Fibroblast of upper back skin (primary cell): ENCODE results near the gene MPPED1.

Source experiments
- DNase-seq: peaks from one replicate; pipeline ENCODE4 v3.0.0-alpha.2; 2013

Gene MPPED1

DNA sequence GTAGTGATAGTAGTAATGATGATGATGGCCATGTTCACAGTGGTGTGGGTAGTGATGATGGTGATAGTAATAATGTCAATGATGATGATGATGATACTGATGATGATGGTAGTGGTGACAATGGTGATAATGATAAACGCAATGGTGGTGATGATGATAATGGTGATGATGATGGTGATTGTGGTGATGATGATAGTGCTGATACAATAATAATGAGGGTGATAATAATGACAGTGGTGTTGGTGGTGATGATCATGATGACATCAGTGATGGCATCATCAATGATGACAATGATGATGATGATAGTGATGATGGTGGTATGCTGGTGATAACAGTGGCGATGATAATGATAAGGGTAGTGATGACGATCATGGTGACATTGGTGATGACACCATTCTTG is 92.3 kb downstream of the MPPED1 start:
- DNase-seq: no peak

DNA sequence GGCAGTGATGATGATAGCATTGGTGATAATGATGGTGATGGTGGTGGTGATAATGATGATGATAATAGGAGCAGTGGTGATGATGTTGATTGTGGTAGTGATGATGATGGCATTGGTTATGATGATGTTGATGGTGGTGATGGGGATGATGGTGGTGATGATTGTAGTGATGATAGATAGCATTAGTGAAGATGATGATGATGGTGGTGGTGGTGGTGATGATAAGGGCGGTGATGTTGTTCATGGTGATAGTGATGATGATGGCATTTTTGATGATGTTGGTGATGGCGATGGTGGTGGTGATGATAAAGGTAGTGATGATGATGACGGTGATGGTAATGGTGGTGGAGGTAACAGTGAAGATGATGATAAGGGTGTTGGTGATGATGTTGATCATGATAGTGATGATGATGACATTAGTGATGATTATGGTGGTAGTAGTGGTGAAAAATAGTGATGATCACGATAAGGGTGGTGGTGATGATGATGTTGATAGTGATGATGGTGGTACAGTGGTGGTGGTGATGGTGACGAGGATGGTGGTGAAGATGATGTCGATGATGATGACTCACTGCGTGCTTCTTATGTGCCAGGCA is 93.0 kb downstream of the MPPED1 start:
- DNase-seq: no peak

DNA sequence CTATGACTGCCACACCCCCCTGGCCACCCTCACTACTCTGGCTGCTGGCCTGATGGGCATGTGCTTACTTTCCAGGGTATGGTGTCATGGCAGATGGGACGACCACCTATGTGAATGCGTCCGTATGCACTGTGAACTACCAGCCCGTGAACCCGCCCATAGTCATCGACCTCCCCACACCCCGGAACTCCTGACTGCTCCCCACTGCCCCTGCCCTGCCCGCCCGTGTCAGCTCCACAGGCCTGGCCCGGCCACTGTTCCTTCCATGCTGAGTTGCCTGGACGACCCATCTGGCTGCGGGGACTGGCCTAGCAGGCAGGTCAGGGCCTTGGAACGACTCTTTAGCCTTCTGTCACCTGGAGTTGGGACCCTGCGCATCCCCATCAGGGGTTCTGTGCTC is 93.6 kb downstream of the MPPED1 start:
- DNase-seq: no peak

DNA sequence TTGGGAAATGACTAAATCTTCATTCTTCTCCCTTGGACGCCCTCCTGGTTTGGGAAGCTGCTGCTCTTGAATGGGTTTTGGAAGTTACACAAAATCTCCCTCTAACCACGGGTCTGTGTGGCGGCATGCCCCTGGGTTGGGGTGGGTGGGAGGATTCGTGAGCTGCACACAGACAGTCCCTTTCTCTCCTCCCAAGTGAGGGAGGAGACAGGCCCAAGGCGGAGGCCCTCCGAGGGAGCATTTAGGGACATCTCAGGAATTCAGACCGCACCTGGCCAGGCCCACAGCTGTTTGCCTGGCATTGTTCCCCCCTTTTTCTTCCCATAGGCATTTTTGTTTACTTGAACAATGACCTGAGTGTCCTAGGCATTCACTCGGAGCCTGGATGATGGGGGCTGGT is 94.1 kb downstream of the MPPED1 start:
- no peak for DNase-seq

DNA sequence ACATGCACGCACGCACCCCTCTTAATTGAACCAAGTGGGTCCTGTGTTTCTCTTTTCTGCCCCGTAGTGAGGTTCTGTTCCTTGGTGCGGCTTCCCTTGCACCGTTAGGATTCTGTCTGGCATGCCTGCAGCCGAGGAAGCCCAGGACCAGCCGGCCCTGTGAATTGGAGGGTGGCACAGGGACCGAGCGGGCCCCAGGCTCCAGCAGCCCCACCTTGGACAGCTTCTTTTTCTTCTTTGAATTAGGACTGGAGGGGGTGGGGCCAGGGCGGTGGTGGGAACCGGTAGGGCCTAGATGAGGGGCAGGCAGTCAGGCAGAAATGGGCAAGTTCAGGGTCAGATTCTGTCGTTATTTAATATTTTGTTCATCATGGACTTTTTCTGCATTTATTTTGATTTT is 94.7 kb downstream of the MPPED1 start:
- no peak for DNase-seq

DNA sequence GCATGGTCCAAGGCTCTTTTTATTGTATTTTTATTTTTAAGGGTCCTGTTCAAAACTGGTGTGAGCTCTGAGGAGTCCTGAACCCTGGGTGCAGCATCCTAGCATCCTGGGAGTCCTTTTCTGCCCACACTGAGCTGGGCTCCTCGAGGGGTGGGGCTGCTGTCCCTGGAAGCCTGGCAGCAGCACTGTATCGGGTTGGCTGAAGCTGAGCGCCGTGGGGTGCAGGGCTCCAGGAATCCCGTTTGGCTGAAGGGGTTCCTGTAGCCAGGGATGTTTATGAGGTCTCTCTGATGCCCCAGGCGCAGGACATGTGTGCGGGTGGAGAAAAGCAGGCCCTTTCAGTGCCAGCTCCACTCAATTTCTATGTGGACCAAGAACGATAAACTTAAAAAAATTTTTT is 95.4 kb downstream of the MPPED1 start:
- DNase-seq: no peak

DNA sequence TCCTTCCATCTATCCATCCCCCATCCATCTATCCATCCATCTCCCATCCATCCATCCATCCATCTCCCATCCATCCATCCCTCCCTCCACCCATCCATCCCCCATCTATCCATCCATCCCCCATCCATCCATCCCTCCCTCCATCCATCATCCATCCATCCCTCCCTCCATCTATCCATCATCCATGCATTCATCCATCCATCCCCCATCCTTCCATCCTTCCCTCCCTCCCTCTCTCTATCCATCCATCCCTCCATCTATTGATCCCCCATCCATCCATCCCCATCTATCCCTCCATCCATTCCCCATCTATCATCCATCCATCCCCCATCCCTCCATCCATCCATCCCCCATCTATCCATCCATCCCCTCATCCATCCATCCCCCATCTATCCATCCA is 96.7 kb downstream of the MPPED1 start:
- no peak for DNase-seq

DNA sequence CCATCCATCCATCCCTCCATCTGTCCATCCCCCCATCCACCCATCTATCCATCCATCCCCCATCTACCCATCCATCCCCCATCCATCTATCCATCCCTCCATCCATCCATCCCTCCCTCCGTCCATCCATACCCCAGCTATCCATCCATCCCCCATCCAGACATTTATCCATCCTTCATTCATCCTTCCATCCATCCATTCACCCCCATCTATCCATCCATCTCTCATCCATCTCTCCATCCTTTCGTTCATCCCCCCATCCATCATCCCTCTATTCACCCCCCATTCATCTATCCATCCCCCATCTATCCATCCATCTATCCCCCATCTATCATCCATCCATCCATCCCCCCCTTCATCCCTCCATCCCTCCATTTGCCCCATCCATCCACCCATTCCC is 97.5 kb downstream of the MPPED1 start:
- no peak for DNase-seq

DNA sequence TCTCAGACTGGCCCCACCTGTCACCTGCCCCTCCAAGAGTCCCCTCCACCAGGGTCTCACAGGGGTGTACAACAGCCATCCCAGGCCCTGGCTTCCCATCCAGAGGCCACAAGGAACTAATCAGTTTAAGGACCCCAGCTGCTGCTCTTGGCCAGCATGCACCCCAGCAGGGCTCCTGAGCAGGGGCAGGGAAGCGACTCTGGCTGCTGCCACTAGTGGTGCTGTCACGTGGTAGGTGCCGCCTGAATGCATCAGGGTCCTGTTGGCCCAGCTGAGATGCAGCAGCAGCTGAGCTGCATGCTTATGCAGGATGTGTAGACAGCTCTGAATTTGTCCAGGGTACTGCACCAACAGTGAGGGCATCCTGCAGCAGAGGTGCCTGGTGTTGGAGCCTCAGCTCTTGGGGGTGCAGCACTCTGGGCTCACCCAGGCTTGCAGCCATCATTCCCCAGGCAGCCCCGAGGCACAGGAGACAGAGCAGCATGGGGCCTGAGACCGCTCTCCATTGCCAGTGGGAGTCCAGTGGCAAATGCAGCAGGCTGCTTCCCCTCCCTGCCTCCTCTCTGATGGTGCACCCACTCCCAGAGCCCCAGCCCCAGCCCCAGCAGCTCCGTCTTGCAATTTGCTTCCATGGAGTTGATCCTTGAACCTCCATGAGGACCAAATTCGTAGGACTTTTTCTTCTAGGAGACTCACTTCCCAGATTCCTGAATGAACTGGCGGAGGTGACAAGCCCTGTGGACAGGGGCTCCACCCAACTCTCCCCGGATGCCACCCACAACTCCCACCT is 98.7 kb downstream of the MPPED1 start:
- no peak for DNase-seq

DNA sequence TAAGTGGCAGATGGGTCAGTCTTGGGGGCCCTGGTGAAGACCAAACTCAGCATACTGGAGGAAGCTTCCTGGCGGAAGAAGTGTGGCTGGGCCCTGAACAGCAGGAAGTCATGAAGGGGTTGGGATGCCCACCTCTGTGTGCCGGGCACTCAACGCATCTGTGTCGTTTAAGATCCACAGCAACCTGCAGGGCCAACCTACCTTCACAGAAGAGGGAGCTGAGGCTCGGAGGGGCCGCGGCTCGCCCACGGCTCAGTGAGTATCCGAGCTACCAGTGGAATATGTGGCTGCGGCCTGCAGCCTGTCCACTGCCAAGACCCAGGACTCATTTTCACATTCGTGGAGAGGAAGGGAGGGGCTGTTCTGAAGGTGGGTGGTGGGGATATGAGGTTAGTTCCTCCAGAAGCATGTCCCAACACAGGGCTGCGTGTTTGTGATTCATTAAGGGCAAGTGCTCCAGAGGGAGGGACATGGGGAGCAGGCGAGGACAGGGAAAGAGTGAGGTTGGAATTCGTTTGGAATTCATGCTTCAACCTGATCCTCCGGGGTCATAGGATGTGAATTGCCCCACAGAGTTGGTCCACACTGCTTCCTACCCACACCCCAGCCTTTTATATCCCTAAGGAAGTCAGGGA is 99.6 kb downstream of the MPPED1 start:
- no peak for DNase-seq

DNA sequence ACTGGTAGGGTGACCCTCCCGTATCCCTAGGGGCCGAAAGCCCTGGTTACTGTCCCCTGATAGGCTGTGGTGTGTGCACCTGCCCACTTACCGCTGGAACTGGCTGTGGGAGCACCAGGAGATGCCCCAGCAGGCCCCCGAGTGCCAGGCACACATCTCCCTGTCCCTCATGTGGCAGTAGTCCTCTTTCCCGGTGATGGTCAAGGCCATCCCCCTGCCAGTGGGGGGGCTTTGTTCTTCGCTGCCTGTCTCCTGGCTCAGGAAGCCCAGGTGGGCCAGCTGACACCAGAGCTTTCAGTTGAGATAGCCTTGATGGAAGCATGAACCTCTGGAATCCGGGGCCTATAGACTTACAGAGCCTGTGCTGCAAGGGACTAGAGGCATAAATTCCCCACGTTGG is 100.5 kb downstream of the MPPED1 start:
- no peak for DNase-seq

DNA sequence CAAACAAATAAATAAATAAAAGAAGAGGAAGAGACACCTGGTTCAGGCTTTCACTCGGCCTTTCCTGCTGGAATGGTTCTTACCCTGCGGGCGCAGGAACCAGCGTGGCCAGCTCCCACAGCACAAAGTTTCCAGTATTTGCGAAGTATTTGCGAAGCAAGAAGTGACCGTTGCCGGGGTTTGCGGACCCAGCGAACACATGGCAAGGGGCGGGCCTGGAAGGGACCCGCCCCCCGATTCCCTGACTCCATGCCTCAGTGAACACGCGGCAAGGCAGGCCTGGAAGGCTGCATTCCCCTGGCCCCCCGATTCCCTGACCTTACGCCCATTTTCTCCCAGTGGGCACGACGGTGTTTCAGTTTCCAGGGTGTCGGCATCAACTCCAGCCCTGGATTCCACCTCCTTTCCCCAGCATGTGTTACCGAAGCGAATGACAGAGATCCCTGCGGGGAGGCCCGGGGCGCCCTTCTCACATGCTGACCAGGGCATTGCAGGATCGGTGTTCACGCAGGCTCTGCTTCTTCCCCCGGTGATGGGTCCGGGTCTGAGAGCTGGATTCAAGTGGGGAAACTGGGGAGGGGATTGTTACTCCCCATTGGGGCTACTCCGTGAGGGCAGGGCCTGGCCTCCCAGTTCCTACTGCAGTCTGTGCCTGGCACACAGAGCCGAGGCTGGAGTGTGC is 102.8 kb downstream of the MPPED1 start:
- DNase-seq: no peak

DNA sequence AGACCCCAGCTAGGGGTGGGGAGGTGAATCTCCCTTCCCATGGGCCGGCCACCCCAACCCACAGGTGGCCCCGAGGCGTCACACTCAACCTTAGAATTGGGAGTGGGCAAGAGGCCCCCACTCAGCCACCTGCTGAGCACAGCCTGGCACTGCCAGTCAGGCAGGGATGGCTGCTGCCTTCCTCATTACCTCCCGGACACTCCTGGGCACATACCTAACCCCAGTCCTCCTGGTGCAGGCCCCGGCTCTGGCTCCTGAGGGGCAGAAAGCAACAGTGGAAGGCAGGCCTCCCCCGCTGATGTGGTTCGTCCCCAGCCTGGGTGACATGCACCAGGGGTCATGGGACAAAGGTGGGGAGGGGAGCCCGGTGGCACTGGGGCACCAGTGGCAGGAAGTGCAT is 103.6 kb downstream of the MPPED1 start:
- DNase-seq: no peak

DNA sequence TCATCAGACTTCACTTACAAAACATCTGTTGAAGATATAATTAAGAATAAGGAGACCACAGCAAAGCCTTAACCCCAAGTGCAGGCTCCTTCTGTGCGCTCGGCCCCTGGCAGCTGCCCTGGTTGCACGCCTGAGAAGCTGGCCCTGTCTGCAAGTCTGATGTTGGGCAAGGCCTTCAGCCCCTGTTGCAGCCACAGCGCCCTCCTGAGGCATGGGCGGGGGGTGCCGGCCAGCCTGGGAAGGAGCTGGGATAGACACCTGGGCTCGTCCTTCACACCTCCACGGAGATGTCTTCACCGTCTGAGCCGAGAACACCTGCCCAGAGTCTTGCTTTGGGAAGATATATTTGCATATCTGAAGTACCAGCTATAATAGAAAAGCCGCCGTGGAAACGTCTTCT is 104.1 kb downstream of the MPPED1 start:
- DNase-seq: no peak

DNA sequence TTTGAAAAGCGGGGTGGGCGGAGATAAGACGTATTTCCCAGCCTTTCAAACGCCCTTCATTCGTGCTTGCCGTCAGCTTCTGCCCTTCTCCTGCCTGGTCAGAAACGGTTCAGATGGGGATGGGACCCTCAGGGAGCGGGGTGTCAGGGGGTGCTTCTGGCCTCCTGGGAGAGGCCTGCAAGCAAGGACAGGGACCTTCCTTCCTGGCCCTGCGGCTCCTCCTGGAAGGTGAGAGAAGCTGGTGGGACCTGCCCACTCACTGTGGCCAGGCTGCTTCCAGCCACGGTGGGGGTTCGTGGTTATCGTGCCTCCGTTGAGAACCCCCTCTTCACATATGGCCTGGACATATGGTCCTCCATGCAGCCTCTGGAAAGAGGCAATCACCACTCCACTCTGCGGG is 104.6 kb downstream of the MPPED1 start:
- no peak for DNase-seq

DNA sequence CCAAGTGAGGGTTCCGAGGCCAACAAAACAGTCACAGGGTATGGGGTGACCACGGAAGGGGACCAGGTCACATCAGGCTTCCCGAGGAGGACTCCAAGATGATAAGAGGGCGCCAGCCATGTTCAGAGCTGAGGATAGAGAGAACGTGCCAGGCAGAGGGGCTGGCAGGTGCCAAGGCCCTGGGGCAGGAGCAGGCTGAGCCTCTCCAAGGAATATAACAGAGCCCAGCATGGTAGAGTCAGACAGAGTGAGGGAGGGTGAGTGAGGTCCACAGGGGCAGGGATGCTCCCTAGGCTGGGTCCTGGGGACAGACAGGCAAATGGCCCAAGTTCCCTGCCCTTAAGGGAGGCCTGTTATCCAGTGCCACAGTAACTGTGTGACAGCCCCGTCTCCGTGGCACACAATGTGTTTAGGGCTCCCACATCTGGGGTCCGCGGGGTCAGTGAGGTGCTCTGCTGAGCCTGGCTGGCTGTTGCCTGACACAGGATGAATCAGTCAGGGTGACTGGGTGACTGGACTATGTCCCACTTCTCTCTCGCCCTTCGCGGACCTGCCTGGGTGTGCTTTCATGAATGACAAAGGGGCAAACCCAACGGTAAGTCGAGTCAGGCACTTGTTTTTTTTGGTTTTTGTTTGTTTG is 105.3 kb downstream of the MPPED1 start:
- DNase-seq: no peak

DNA sequence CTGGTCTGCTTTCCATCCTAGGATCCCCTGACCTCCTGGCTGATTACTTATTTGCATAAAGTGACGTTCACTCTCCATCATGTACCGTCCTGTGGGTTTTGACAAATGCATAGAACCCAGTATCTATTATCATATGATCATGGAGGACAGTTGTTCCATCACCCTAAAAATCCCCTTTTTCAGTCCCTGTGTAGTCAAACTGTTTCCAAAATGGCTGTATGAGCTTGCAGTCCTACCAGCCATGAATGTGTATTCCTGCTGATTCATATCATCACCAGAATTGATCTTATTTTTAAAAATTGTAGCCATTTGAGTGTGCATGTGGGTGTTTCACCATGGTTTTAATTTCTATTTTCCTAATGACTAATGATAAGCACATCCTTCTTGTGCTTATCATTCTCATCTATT is 108.8 kb downstream of the MPPED1 start:
- no peak for DNase-seq

DNA sequence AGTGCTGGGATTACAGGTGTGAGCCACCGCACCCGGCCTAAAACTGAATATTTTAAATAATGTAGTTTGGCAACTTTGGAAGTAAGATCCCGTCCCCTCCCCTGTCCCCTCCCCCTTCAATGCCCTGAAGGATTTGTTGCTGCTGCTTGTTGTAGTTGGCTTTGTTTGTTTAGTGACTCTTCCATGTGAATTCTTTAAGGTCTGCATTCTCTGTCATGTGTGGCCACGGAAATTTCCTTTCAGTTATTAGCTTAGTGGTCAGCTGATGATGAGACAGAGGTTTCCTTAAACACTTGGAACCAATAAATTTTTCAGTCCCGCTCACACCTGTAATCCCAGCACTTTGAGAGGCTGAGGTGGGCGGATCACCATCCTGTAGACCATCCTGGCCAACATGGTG is 109.9 kb downstream of the MPPED1 start:
- DNase-seq: no peak

DNA sequence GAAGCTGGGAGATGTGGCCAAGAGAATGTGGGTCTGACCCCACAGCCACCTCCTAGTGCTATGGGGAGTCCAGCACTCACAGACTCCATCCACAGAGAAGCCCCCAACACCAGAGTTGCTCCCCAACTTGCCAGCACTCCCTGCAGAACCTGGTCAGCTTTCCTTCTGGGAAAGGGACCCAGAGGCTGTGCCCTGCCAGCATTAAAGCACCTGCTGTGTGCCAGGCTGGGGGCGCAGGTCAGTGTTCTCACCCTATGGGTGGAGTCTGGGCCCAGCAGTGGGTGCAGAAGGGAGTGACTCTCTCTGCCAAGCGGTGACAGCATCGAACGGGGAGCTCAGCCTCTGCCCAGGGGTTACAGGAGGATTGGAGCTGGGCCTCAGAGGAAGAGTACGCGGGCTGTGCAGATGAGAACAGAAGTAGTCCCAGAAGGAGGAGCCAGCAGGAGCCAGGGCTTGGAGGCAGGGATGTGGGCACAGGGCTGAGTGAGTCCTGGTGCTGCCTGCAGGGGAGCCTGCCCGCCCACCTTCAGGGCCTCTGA is 114.4 kb downstream of the MPPED1 start:
- no peak for DNase-seq

DNA sequence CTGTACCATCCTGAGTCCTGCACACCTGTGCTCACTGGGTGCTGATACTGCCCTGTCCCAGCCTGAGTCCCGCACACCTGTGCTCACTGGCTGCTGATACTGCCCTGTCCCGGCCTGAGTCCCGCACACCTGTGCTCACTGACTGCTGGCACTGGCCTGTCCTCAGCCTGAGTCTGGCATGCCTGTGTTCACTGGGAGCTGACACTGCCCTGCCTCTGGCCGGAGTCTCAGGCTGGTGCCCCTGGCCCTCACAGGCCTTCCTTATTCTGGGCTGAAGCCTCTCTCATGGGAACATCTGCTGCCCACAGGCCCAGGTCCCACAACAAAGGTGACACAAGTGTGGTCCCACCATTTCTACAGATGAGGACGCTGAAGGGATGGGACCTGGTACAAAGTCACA is 115.1 kb downstream of the MPPED1 start:
- no peak for DNase-seq

DNA sequence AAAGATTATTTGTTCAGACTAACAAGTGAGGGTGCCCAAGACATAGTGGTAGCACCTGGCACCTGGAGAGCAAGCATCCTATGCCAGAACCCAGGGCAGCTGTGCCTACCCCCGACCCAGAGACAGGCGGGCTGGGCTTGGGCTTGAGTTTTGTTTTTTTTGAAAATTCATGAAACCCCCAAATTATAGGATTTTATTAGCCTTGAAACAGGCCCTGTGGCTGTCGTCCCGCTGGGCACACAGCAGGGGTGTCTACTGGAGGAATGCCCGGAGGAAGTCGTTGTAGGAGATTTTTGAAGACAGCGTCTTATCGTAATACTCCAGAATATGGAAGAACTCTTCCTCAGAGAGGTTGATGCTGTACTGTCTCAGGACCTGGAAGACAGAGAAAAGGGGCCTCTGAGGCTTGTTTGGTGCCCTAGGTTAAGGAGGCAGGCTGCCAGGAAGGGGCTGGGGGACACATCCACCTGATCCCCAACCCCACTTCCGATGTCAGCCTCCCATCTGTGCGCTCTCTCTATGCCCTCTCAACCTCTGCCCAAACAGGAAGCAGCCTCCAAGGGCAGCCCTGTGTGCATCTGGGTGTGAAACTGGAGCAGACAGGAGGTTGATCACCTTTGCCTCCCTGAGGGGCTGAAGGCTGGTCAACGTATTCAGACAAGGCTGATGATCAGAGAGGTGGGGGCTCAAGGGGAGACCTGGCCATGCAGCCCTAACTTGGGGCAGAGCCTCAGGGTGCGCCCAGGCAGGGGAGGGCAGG is 117.0 kb downstream of the MPPED1 start:
- DNase-seq: no peak

DNA sequence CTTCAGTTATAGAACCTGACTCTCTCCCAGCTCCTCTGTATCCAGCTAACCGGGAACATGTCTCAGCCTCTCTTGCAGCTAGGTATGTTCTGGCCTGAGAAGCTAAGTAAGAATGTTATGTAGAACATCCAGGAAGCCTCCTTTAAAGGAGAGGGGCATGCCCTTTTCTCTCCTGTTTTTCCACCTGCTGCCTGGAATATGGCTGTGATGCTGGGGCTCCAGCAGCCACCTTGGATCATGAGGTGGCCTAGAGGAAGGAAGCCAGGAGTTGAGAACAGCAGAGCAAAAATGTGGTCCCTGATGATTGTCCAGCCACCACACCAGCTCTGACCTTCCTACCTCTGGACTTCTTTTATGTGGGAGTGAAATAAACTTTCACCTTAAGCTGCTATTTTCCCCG is 117.6 kb downstream of the MPPED1 start:
- no peak for DNase-seq
